Trophoblast cell (in vitro differentiated cells and primary cell): Measurements from ENCODE around the gene DTYMK.
A peak's percentile ranks its signal among the peaks of the same experiment; 100 is the strongest.

Source experiments
- DNase-seq, 2 donors: peaks; one replicate each; pipeline ENCODE4 v3.0.0-alpha.2; 2016
- H2AFZ ChIP-seq: 2 replicates; pipeline ENCODE4 v1.6.1; 2013; ENCODE audit warnings: low read length, moderate library complexity, mild to moderate bottlenecking; ENCODE audit not compliant: insufficient read depth, poor library complexity
- H2AK5ac ChIP-seq: 2 replicates; pipeline ENCODE4 v1.6.1; 2013; ENCODE audit warnings: mild to moderate bottlenecking, low read length
- H2BK120ac ChIP-seq: 2 replicates; pipeline ENCODE4 v1.6.1; 2013; ENCODE audit warnings: low read length, mild to moderate bottlenecking, moderate library complexity; ENCODE audit not compliant: insufficient read depth, poor library complexity
- H2BK12ac ChIP-seq: 2 replicates; pipeline ENCODE4 v1.6.1; 2013; ENCODE audit warnings: mild to moderate bottlenecking, low read length, moderate library complexity
- H2BK5ac ChIP-seq: 2 replicates; pipeline ENCODE4 v1.6.1; 2013; ENCODE audit warnings: low read length, low read depth, moderate library complexity, mild to moderate bottlenecking; ENCODE audit not compliant: poor library complexity
- H3K14ac ChIP-seq: 2 replicates; pipeline ENCODE4 v1.6.1; 2013; ENCODE audit warnings: mild to moderate bottlenecking, low read length
- H3K18ac ChIP-seq: 2 replicates; pipeline ENCODE4 v1.6.1; 2013; ENCODE audit warnings: mild to moderate bottlenecking, low read length
- H3K23ac ChIP-seq: 2 replicates; pipeline ENCODE4 v1.6.1; 2013; ENCODE audit warnings: low read length
- H3K27ac ChIP-seq: 2 replicates; pipeline ENCODE4 v1.5.1; 2013; ENCODE audit warnings: low read depth, mild to moderate bottlenecking, inconsistent platforms, low read length, moderate library complexity
- H3K27me3 ChIP-seq: 2 replicates; pipeline ENCODE4 v1.6.1; 2013; ENCODE audit warnings: inconsistent platforms, mild to moderate bottlenecking, low read length, moderate library complexity; ENCODE audit not compliant: insufficient read depth
- H3K36me3 ChIP-seq, 2 experiments: 1 replicate in 1 of 2; 2 replicates in 1 of 2; pipeline ENCODE4 v1.6.1; 2013; ENCODE audit warnings: low read length in 2 of 2, mild to moderate bottlenecking in 2 of 2, moderate library complexity in 1 of 2; ENCODE audit not compliant: insufficient read depth in 2 of 2, control insufficient read depth in 1 of 2
- H3K4ac ChIP-seq: 2 replicates; pipeline ENCODE4 v1.6.1; 2013; ENCODE audit warnings: low read depth, mild to moderate bottlenecking, low read length, moderate library complexity
- H3K4me1 ChIP-seq, 2 experiments: 1 replicate in 1 of 2; 2 replicates in 1 of 2; pipeline ENCODE4 v1.6.1; 2013; ENCODE audit warnings: low read length in 2 of 2, mild to moderate bottlenecking in 2 of 2, moderate library complexity in 1 of 2; ENCODE audit not compliant: insufficient read depth in 2 of 2, control insufficient read depth in 1 of 2
- H3K4me2 ChIP-seq: 2 replicates; pipeline ENCODE4 v1.6.1; 2013; ENCODE audit warnings: inconsistent platforms, mild to moderate bottlenecking, low read length, moderate library complexity
- H3K4me3 ChIP-seq: 2 replicates; pipeline ENCODE4 v1.5.1; 2013; ENCODE audit warnings: mild to moderate bottlenecking, low read depth, low read length, inconsistent platforms
- H3K79me1 ChIP-seq: one replicate; pipeline ENCODE4 v1.6.1; 2013; ENCODE audit warnings: low read length
- H3K79me2 ChIP-seq: 2 replicates; pipeline ENCODE4 v1.6.1; 2013; ENCODE audit warnings: low read length, mild to moderate bottlenecking; ENCODE audit not compliant: control insufficient read depth, insufficient read depth, poor library complexity
- H3K9ac ChIP-seq: 2 replicates; pipeline ENCODE4 v1.6.1; 2013; ENCODE audit warnings: mild to moderate bottlenecking, low read length
- H3K9me3 ChIP-seq: 2 replicates; pipeline ENCODE4 v1.6.1; 2013; ENCODE audit warnings: low read depth, mild to moderate bottlenecking, control low read depth, inconsistent platforms, low read length; ENCODE audit not compliant: insufficient read depth
- H4K12ac ChIP-seq: 2 replicates; pipeline ENCODE4 v1.6.1; 2013; ENCODE audit warnings: low read depth, mild to moderate bottlenecking, low read length, moderate library complexity
- H4K8ac ChIP-seq: 2 replicates; pipeline ENCODE4 v1.6.1; 2013; ENCODE audit warnings: low read depth, mild to moderate bottlenecking, low read length, moderate library complexity
- H4K91ac ChIP-seq: one replicate; pipeline ENCODE4 v1.6.1; 2013; ENCODE audit warnings: low read depth, mild to moderate bottlenecking, low read length, moderate library complexity
- WGBS: extraction: QIAGEN DNeasy Blood & Tissue Kit; methylation state at CpG from one replicate; pipeline ENCODE4 v1.1.7; 2013; ENCODE audit warnings: missing lambda C conversion rate; ENCODE audit not compliant: insufficient read length, insufficient coverage; ENCODE audit errors: extremely low coverage; 5-methylcytosine and 5-hydroxymethylcytosine counted together

The DTYMK gene

GRCh38 chr2:241686324-241686649 is 328 bp downstream of the DTYMK start:
- Histone ChIP-seq H3K36me3 (peaks cover 29 to 35% of the 10 kb centered on the region in 2 experiments), H3K27me3 (no peaks in the 10 kb centered on the region), H4K8ac (peak overlapping the region; percentile 70), H2BK12ac (no peak overlapping the region), H2AK5ac (no peak overlapping the region), H3K4me2 (peak overlapping the region; percentile 100), H3K9me3 (no peaks in the 10 kb centered on the region), H2AFZ (peak overlapping the region; percentile 46), H3K14ac (peak overlapping the region; percentile 23), H3K4me3 (peak overlapping the region; percentile 100), H2BK120ac (peak overlapping the region; percentile 9), H3K9ac (peak overlapping the region; percentile 100), H3K4me1 (peaks cover 0 to 2% of the 10 kb centered on the region in 2 experiments), H3K23ac (no peak overlapping the region), H3K79me1 (peaks cover 10% of the 10 kb centered on the region), H3K79me2 (peaks cover 10% of the 10 kb centered on the region), H3K27ac (peak overlapping the region; percentile 57), H3K18ac (peak overlapping the region; percentile 44), H4K12ac (peak overlapping the region; percentile 17), H2BK5ac (peak overlapping the region; percentile 31), H3K4ac (peak overlapping the region; percentile 85), H4K91ac (peak overlapping the region; percentile 75)
- WGBS: no CpG with 5 or more reads among the region's 37 CpGs
- DNase-seq: peak in 1 of 2 donors; percentile 7

GRCh38 chr2:241680827-241681599 is 5.6 kb downstream of the DTYMK start:
- H2BK5ac ChIP-seq: no peak overlapping the region
- H4K8ac ChIP-seq: no peak overlapping the region
- H2BK12ac ChIP-seq: no peak overlapping the region
- no peak overlapping the region for H2AK5ac ChIP-seq
- no peak overlapping the region for H3K4me2 ChIP-seq
- peaks cover 61 to 70% of the 10 kb centered on the region in 2 experiments for H3K36me3 ChIP-seq
- no peak overlapping the region for H3K18ac ChIP-seq
- no peaks in the 10 kb centered on the region for H3K79me1 ChIP-seq
- H4K91ac ChIP-seq: no peak overlapping the region
- peak; percentile 68 for DNase-seq
- H4K12ac ChIP-seq: no peak overlapping the region
- no peaks in the 10 kb centered on the region for H3K27me3 ChIP-seq
- H3K9me3 ChIP-seq: no peaks in the 10 kb centered on the region
- no CpG with 5 or more reads among the region's 14 CpGs for WGBS
- H2BK120ac ChIP-seq: no peak overlapping the region
- no peaks in the 10 kb centered on the region for H3K79me2 ChIP-seq
- no peak overlapping the region for H3K23ac ChIP-seq
- H3K9ac ChIP-seq: no peak overlapping the region
- no peak overlapping the region for H3K4ac ChIP-seq
- peaks cover 0 to 3% of the 10 kb centered on the region in 2 experiments for H3K4me1 ChIP-seq
- H3K27ac ChIP-seq: no peak overlapping the region
- H3K4me3 ChIP-seq: no peak overlapping the region
- H2AFZ ChIP-seq: no peak overlapping the region
- no peak overlapping the region for H3K14ac ChIP-seq

GRCh38 chr2:241680044-241680443 is 6.6 kb downstream of the DTYMK start:
- Histone ChIP-seq H4K12ac (no peak overlapping the region), H2BK5ac (no peak overlapping the region), H3K27me3 (no peaks in the 10 kb centered on the region), H3K79me2 (no peaks in the 10 kb centered on the region), H3K4me3 (no peak overlapping the region), H3K4me2 (no peak overlapping the region), H4K91ac (no peak overlapping the region), H2BK12ac (no peak overlapping the region), H3K14ac (no peak overlapping the region), H3K4ac (no peak overlapping the region), H3K36me3 (peaks cover 65 to 74% of the 10 kb centered on the region in 2 experiments), H2AK5ac (no peak overlapping the region), H3K18ac (no peak overlapping the region), H2BK120ac (no peak overlapping the region), H3K4me1 (peaks cover 0 to 3% of the 10 kb centered on the region in 2 experiments), H3K9ac (no peak overlapping the region), H3K9me3 (no peaks in the 10 kb centered on the region), H2AFZ (no peak overlapping the region), H3K23ac (no peak overlapping the region), H3K79me1 (no peaks in the 10 kb centered on the region), H4K8ac (no peak overlapping the region), H3K27ac (no peak overlapping the region)
- no CpG with 5 or more reads among the region's 12 CpGs for WGBS
- no peak for DNase-seq

GRCh38 chr2:241678784-241679540 is 7.7 kb downstream of the DTYMK start:
- H3K27me3 ChIP-seq: no peaks in the 10 kb centered on the region
- H3K27ac ChIP-seq: no peak overlapping the region
- no peak for DNase-seq
- H4K12ac ChIP-seq: no peak overlapping the region
- no peak overlapping the region for H3K14ac ChIP-seq
- H3K79me2 ChIP-seq: no peaks in the 10 kb centered on the region
- H4K8ac ChIP-seq: no peak overlapping the region
- H3K79me1 ChIP-seq: no peaks in the 10 kb centered on the region
- H3K4me2 ChIP-seq: no peak overlapping the region
- no peak overlapping the region for H2BK5ac ChIP-seq
- H2AFZ ChIP-seq: no peak overlapping the region
- no peaks in the 10 kb centered on the region for H3K9me3 ChIP-seq
- no peak overlapping the region for H2AK5ac ChIP-seq
- no peak overlapping the region for H3K9ac ChIP-seq
- no peak overlapping the region for H2BK12ac ChIP-seq
- no peak overlapping the region for H4K91ac ChIP-seq
- H3K4ac ChIP-seq: no peak overlapping the region
- no peak overlapping the region for H3K23ac ChIP-seq
- H3K18ac ChIP-seq: no peak overlapping the region
- no peak overlapping the region for H3K4me3 ChIP-seq
- H2BK120ac ChIP-seq: no peak overlapping the region
- H3K4me1 ChIP-seq: peaks cover 0 to 3% of the 10 kb centered on the region in 2 experiments
- H3K36me3 ChIP-seq: peaks cover 76 to 83% of the 10 kb centered on the region in 2 experiments
- WGBS: no CpG with 5 or more reads among the region's 22 CpGs
